GM19328 (cell line): Measurements from ENCODE around the gene AP1S2.
A peak's percentile ranks its signal among the peaks of the same experiment; 100 is the strongest.
"Not testable (repeated sequence)": the region's sequence is repeated elsewhere in the genome, so short reads cannot be mapped to it uniquely, and the experiment has no call there.

Experiments used
- ATAC-seq: cut with Tn5 transposase; IDR thresholded peaks from one replicate; pipeline ENCODE4 v1.9.1; 2021; ENCODE audit warnings: mild to moderate bottlenecking, moderate library complexity; ENCODE audit not compliant: unreplicated experiment

The AP1S2 gene

GRCh38 chrX:15854712-15855567, at the start of gene AP1S2:
Gene AP1S2, minus strand, starts transcription at chrX:15854813. Its CDS starts 2,289 bp downstream, at chrX:15852524.
- peak; percentile 96 for ATAC-seq

DNA sequence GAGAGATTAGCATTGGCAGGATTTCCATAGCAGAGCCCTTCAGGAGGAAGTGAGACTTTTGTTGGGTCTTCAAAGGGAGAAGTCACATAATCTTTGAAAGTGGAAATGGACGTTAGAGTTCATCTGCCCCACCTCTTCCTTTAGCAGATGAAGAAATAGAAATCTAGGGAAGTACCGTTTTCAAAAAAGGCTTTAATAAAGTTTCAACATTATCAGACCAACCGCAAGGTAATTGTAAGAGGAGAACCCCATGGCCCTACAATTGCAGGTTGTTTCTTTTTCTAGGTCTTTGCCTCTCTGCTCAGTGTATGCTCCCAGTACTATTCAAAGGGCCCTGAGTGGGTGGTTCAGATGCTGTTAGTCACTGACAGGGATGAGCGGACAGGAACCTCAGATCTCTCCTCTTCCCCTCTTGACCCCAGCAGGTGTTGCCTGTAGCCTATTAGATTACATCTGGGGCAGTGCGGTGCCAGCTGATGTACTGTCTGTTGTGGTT, 48.6 kb upstream of the AP1S2 start:
- ATAC-seq: peak; percentile 89

DNA sequence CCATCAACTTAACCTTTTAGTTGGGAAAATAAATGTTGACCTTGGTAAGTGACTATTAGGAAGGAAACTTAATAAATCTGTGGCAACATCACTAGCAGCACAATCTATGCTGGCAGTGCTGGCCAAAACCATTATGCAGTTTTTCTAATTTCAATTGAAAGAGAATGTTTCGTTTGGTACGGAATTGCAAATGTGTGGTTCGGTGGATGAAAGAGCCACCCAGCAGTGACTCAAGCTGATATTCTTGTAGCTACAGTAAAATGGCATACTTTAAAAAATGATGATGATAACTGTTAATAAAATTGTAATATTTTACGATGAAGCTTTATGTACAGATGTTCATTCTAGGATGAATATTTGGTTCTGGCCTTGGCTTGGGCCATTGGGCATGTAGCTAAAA, 40.7 kb upstream of the AP1S2 start:
- no peak for ATAC-seq

GRCh38 chrX:15894724-15895123, 40.1 kb upstream of the AP1S2 start:
- ATAC-seq: no peak

DNA sequence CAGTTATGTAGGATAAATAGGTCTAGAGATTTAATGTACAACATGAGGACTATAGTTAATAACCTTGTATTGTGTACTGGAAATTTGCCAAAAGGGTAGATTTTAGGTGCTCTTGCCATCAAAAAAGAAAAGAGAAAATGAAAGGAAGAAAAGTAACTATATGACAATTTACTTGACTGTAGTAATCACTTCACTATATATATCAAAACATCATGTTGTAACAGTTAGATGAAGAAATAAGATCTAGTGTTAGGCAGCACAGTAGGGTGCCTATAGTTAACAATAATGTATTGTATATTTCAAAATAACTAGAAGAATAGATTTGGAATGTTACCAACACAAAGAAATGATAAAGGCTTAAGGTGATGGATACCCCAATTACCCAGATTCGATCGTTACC, 35.9 kb upstream of the AP1S2 start:
- ATAC-seq: no peak

GRCh38 chrX:15888062-15888461, 33.4 kb upstream of the AP1S2 start:
- ATAC-seq: no peak

- no peak for ATAC-seq
These were observed 28.9 kb upstream of the AP1S2 start for GRCh38 chrX:15883540-15883863.

DNA sequence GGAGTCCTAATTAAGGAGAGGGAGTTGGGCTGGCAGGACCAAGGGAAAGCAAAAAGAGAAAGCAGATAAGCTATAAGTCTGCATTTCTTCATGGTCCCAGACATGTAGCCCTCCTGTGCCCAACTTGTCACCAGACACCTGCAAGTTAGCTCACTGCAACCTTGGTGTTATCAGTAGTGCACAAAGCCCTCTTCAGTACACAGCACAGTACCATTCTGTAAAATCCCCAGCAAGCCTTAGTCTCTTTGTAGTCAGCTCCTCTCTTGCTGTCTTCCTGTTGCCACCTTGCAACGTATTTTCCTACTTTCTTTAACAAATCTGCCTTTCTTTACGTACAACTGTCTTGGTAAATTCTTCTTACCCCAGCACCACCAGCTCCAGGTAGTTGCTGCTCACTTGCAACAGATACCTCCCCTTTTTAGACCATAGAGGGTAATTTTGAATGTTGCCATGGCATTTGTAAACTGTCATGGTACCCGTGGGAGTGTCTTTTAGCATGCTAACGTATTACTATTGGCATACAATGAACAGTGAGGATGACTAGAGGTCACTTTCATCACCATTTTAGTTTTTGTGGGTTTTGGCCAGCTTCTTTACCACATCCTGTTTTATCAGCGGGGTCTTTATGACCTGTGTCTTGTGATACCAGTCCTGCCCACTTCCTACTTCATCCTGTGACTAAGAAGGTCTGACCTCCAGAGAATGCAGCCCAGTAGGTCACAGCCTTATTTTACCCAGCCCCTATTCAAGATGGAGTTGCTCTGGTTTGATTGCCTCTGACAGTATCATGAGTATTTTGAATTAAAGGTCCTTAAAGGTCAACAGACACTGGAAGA, 28.3 kb upstream of the AP1S2 start:
- ATAC-seq: peak; percentile 72

- no peak for ATAC-seq
These were observed 26.8 kb upstream of the AP1S2 start for GRCh38 chrX:15881381-15881897.

- not testable (repeated sequence) for ATAC-seq
These were observed 23.3 kb upstream of the AP1S2 start for GRCh38 chrX:15877914-15878313.

DNA sequence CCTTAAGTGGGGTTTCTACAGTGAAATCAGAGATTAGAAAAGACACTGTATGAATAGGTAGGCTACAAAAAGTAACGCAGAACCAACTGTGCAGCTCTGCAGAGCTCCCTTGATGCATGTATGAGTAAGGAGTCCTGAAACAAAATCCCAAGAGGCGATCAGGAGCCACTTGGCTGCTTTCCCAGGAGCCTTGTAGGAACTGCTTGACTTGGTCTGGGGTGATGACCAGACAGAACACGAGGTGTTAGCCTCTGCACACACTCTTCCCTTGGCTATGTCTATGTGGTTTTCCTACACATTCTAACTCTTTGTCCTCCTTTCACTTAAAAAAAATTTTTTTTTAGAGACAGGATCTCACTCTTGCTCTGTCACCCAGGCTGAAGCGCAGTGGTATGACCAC, 22.8 kb upstream of the AP1S2 start:
- ATAC-seq: no peak

DNA sequence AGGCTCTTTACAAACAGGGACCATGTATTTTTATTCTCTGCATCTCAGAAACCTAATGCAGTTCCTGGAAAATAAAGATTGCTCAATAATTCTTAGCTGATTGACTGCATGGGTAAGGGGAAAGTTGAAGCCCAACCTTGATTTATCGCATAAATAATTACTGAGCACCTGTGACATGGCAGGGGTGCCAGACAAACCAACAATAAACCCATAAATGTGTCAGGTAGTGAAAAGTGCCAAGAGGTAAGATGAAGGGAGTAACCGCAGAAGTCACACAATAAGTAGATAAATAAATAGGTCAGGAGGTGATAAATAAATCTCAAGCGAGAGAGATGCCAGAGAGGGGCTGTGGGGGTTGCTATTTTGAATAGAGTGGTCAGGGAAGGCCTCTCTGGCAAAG, 20.1 kb upstream of the AP1S2 start:
- ATAC-seq: no peak

GRCh38 chrX:15873566-15873965, 19.0 kb upstream of the AP1S2 start:
- ATAC-seq: no peak

GRCh38 chrX:15870310-15870709, 15.7 kb upstream of the AP1S2 start:
- ATAC-seq: no peak

DNA sequence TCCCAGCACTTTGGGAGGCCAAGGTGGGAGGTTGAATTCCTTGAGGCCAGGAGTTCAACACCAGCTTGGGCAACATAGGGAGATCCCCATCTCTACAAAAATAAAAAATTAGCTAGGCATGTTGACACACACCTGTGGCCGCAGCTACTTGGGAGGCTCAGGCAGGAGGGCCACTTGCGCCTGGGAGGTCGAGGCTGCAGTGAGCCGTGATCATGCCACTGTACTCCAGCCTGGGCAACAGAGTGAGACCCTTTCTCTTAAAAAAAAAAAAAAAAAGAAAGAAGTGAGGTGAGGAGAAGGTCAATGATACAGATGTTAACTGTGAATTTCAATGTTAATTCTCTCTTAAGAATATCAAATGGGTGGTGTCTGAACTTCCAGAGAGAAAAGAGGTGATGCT, 15.1 kb upstream of the AP1S2 start:
- no peak for ATAC-seq

DNA sequence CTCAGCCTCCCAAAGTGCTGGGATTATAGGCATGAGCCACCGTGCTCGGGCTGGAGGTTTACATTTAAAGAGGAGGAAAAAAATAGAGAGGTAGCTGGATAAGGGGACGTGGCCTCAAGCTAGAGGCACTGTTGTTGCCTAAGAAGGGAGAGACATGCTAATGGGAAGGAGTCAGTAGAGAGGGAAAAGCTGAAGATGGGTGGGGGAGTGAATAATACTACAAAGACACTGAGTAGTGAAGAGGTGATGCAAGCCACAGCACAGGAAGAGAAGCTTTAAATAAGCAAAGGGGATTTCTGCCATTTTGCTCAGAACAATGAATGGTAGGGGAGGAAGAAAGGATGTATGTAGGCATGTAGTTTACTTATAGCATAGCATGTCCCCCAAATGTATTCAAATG, 11.5 kb upstream of the AP1S2 start:
- ATAC-seq: no peak

- ATAC-seq: no peak
These were observed 10.0 kb upstream of the AP1S2 start for GRCh38 chrX:15864629-15865028.

- ATAC-seq: no peak
These were observed 9.4 kb upstream of the AP1S2 start for GRCh38 chrX:15864023-15864422.

- ATAC-seq: no peak
These were observed 6.3 kb upstream of the AP1S2 start for GRCh38 chrX:15860921-15861320.

GRCh38 chrX:15858051-15858450, 3.4 kb upstream of the AP1S2 start:
- ATAC-seq: no peak

DNA sequence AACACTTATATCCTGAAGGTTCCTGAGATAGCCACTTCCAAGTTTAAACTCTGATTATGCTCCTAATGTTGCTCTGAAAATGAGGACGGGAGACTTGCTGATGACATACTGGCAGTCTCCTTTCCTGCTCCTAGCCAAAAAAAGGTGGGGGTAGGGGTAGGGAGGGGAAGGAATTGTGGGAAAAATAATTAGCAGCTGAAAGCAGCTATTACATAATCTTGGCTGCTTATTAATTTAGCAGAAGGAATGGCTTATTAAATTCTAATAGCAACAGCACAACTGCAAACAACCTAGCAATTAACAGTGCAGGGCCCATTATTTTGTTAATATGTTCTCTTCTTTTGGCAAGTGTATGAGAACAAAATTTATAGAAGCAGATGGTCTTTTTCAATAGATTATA, 2.0 kb upstream of the AP1S2 start:
- ATAC-seq: no peak

DNA sequence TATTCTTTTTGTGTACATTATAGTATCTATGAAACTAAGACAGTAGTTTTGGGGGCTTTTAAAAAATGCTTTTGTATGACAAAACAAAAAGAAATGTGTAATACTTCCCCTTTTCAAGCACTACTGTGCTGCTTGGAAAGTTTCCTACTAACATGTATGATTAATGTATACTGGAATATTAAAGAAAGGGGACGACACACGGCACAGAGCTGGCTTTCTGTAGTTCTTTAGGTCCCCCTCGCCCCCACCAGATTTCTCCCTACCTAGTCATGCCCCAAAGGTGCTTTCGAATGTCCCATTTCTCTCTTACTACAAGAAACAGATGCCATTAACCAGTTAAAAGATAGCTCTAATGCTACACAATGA, 1.6 kb upstream of the AP1S2 start:
- ATAC-seq: no peak
